CD8-positive, alpha-beta memory T cell (primary cell): ENCODE results near the gene AP1M2. TPM values are rescaled to one million over a fixed set of nuclear protein-coding genes. Genes with fewer than 3 reads are reported as not detected.

Experiments used
- CTCF ChIA-PET: fragments of 350-600 bp; sonication (Branson Sonifier 250); formaldehyde crosslinking; loops from one replicate; lab custom pipeline; 2021; ENCODE audit warnings: antibody characterized with exemption; lab: Charles Lee
- POLR2A ChIA-PET: fragments of 350-600 bp; sonication (Branson Sonifier 250); formaldehyde crosslinking; loops from one replicate; lab custom pipeline; 2021; ENCODE audit warnings: antibody characterized with exemption; lab: Charles Lee
- DNase-seq, 5 donors: peaks; one replicate each; pipeline versions ENCODE4 v3.0.0 to v3.0.0-alpha.2; 2020 to 2022; ENCODE audit warnings: mixed read lengths in 1 of 5
- H3K27ac ChIP-seq: one replicate; pipeline ENCODE4 v1.7.0; 2013; ENCODE audit warnings: low read depth, mild to moderate bottlenecking, low read length, moderate library complexity
- H3K27me3 ChIP-seq: 2 replicates; pipeline ENCODE4 v1.7.0; 2013; ENCODE audit warnings: low read length, mild to moderate bottlenecking; ENCODE audit not compliant: insufficient read depth, poor library complexity, severe bottlenecking
- H3K36me3 ChIP-seq: 2 replicates; pipeline ENCODE4 v1.7.0; 2013; ENCODE audit warnings: mild to moderate bottlenecking, low read length, moderate library complexity; ENCODE audit not compliant: insufficient read depth
- H3K4me1 ChIP-seq: 2 replicates; pipeline ENCODE4 v1.7.0; 2013; ENCODE audit warnings: mild to moderate bottlenecking, low read length, moderate library complexity; ENCODE audit not compliant: insufficient read depth
- H3K4me3 ChIP-seq: 2 replicates; pipeline ENCODE4 v1.7.0; 2013; ENCODE audit warnings: mild to moderate bottlenecking, low read length
- H3K9me3 ChIP-seq: 2 replicates; pipeline ENCODE4 v1.7.0; 2013; ENCODE audit warnings: mild to moderate bottlenecking, low read length
- H3K27ac Mint-ChIP-seq, 8 donors: one replicate each; pipeline ENCODE4 v1.8.0; 2020 to 2021; ENCODE audit warnings: mixed read lengths in 8 of 8, mild to moderate bottlenecking in 6 of 8, inconsistent platforms in 3 of 8, moderate library complexity in 3 of 8
- H3K27me3 Mint-ChIP-seq, 2 donors: one replicate each; pipeline ENCODE4 v1.8.0; 2020 to 2021; ENCODE audit warnings: mixed read lengths in 2 of 2, mild to moderate bottlenecking in 1 of 2, moderate library complexity in 1 of 2
- H3K36me3 Mint-ChIP-seq, 3 donors: one replicate each; pipeline ENCODE4 v1.8.0; 2020 to 2021; ENCODE audit warnings: mixed read lengths in 3 of 3, inconsistent platforms in 1 of 3, mild to moderate bottlenecking in 1 of 3
- H3K4me1 Mint-ChIP-seq, 3 donors: one replicate each; pipeline ENCODE4 v1.8.0; 2020 to 2021; ENCODE audit warnings: mixed read lengths in 3 of 3, inconsistent platforms in 1 of 3, mild to moderate bottlenecking in 1 of 3
- H3K4me3 Mint-ChIP-seq, 7 donors: one replicate each; pipeline ENCODE4 v1.8.0; 2020 to 2021; ENCODE audit warnings: mixed read lengths in 7 of 7, mild to moderate bottlenecking in 6 of 7, moderate library complexity in 4 of 7, inconsistent platforms in 2 of 7
- H3K9me3 Mint-ChIP-seq, 5 donors: one replicate each; pipeline ENCODE4 v1.8.0; 2020 to 2022; ENCODE audit warnings: mixed read lengths in 5 of 5, mild to moderate bottlenecking in 3 of 5, moderate library complexity in 2 of 5, inconsistent platforms in 1 of 5
- polyA plus RNA-seq: library from polyadenylated mRNA; unstranded; fragments of 300-500 nt; fragmentation: Illumina TruSeq; gene quantifications from one replicate; pipeline ENCODE4 v1.2.3, GENCODE V29; 2021
- total RNA-seq, 2 experiments: library from RNA; stranded (reverse); gene quantifications; one replicate each; pipeline ENCODE4 v1.2.3, GENCODE V29; 2021

Gene AP1M2
- total and polyA plus RNA-seq, 3 experiments from 2014 or later, result not detected

GRCh38 chr19:10562609-10563008, 24.5 kb downstream of the AP1M2 start:
- Mint-ChIP-seq H3K27ac (peak overlapping the region in 3 of 8 donors; percentile 4 to 87 (median 72)), H3K27me3 (peaks cover 0 to 7% of the 10 kb centered on the region in 2 donors), H3K4me1 (peaks cover 28 to 49% (median 31%) of the 10 kb centered on the region in 3 donors), H3K36me3 (peaks cover 4 to 64% (median 14%) of the 10 kb centered on the region in 3 donors), H3K9me3 (no peaks in the 10 kb centered on the region), H3K4me3 (no peak overlapping the region)
- no peaks in the 10 kb centered on the region for H3K27me3 ChIP-seq
- no peak for DNase-seq
- no peaks in the 10 kb centered on the region for H3K9me3 ChIP-seq
- no peak overlapping the region for H3K4me3 ChIP-seq
- no peak overlapping the region for H3K27ac ChIP-seq
- CTCF ChIA-PET, result interaction anchor here (1.2 to 3.1 kb wide), 4 partner anchors 9 to 21 kb away, joined by 3 to 15 read pairs (median 6); no protein-coding TSS in a partner anchor
- H3K36me3 ChIP-seq, result peaks cover 39% of the 10 kb centered on the region
- POLR2A ChIA-PET, result interaction anchor here (1.6 kb wide), 1 partner anchor 8 kb away, joined by 5 read pairs; no protein-coding TSS in a partner anchor
- H3K4me1 ChIP-seq, result peaks cover 27% of the 10 kb centered on the region

- Histone ChIP-seq H3K36me3 (peaks cover 52% of the 10 kb centered on the region), H3K4me1 (peaks cover 24% of the 10 kb centered on the region), H3K27me3 (no peaks in the 10 kb centered on the region), H3K4me3 (no peak overlapping the region), H3K9me3 (no peaks in the 10 kb centered on the region), H3K27ac (no peak overlapping the region)
- Mint-ChIP-seq H3K4me3 (no peak overlapping the region), H3K36me3 (peaks cover 4 to 67% (median 11%) of the 10 kb centered on the region in 3 donors), H3K27me3 (no peaks in the 10 kb centered on the region), H3K27ac (peak overlapping the region in 3 of 8 donors; percentile 23 to 47 (median 43)), H3K4me1 (peaks cover 21 to 38% (median 25%) of the 10 kb centered on the region in 3 donors), H3K9me3 (no peaks in the 10 kb centered on the region)
- ChIA-PET CTCF (no interaction called here), POLR2A (no interaction called here)
- DNase-seq, result no peak
These were observed 27.0 kb downstream of the AP1M2 start for GRCh38 chr19:10560154-10560553.

GRCh38 chr19:10557603-10558197, 29.4 kb downstream of the AP1M2 start:
- ChIA-PET CTCF (interaction anchor here (0.9 to 1.3 kb wide), 2 partner anchors 50 to 299 kb away, joined by 3 to 4 read pairs; no protein-coding TSS in a partner anchor), POLR2A (interaction anchor here (0.7 kb wide), 1 partner anchor 539 kb away, joined by 3 read pairs; no protein-coding TSS in a partner anchor)
- DNase-seq, result no peak
- H3K36me3 Mint-ChIP-seq, result peaks cover 4 to 84% (median 11%) of the 10 kb centered on the region in 3 donors
- H3K27ac Mint-ChIP-seq, result peak overlapping the region in 5 of 8 donors; percentile 24 to 88 (median 44)
- H3K27me3 Mint-ChIP-seq, result no peaks in the 10 kb centered on the region
- H3K36me3 ChIP-seq, result peaks cover 62% of the 10 kb centered on the region
- H3K27me3 ChIP-seq, result no peaks in the 10 kb centered on the region
- H3K9me3 ChIP-seq, result no peaks in the 10 kb centered on the region
- H3K4me1 Mint-ChIP-seq, result peaks cover 36 to 53% (median 40%) of the 10 kb centered on the region in 3 donors
- H3K27ac ChIP-seq, result no peak overlapping the region
- H3K9me3 Mint-ChIP-seq, result no peaks in the 10 kb centered on the region
- H3K4me3 Mint-ChIP-seq, result no peak overlapping the region
- H3K4me1 ChIP-seq, result peaks cover 37% of the 10 kb centered on the region
- H3K4me3 ChIP-seq, result no peak overlapping the region

- H3K27me3 ChIP-seq, result no peaks in the 10 kb centered on the region
- Mint-ChIP-seq H3K36me3 (peaks cover 4 to 82% (median 11%) of the 10 kb centered on the region in 3 donors), H3K9me3 (no peaks in the 10 kb centered on the region), H3K27me3 (no peaks in the 10 kb centered on the region), H3K4me1 (peaks cover 43 to 62% (median 54%) of the 10 kb centered on the region in 3 donors), H3K27ac (peak overlapping the region; percentile 42 to 85 (median 67)), H3K4me3 (peak overlapping the region in 1 of 7 donors; percentile 8)
- no peaks in the 10 kb centered on the region for H3K9me3 ChIP-seq
- H3K36me3 ChIP-seq, result peaks cover 65% of the 10 kb centered on the region
- no peak for DNase-seq
- no peak overlapping the region for H3K4me3 ChIP-seq
- H3K27ac ChIP-seq, result no peak overlapping the region
- peaks cover 56% of the 10 kb centered on the region for H3K4me1 ChIP-seq
- ChIA-PET CTCF (interaction anchor here (1.7 to 7.0 kb wide), 3 partner anchors 14 to 89 kb away, joined by 4 to 63 read pairs (median 11); partner anchors contain the start of genes CDKN2D and KRI1), POLR2A (interaction anchor here (0.9 to 3.7 kb wide), 2 partner anchors 10 to 13 kb away, joined by 3 to 27 read pairs; partner anchors contain the start of genes CDKN2D and KRI1)
These were observed 31.5 kb downstream of the AP1M2 start for GRCh38 chr19:10555610-10555973.

- Histone ChIP-seq H3K4me3 (no peak overlapping the region), H3K27ac (no peak overlapping the region), H3K9me3 (no peaks in the 10 kb centered on the region), H3K4me1 (peaks cover 56% of the 10 kb centered on the region), H3K27me3 (no peaks in the 10 kb centered on the region), H3K36me3 (peaks cover 65% of the 10 kb centered on the region)
- H3K9me3 Mint-ChIP-seq, result no peaks in the 10 kb centered on the region
- peak overlapping the region; percentile 89 to 98 (median 95) for H3K27ac Mint-ChIP-seq
- peak overlapping the region in 6 of 7 donors; percentile 59 to 84 (median 76) for H3K4me3 Mint-ChIP-seq
- no peak for DNase-seq
- ChIA-PET POLR2A (interaction anchor here (1.3 to 3.7 kb wide), 3 partner anchors 8 to 13 kb away, joined by 5 to 27 read pairs (median 14); partner anchors contain the start of gene KRI1), CTCF (interaction anchor here (0.8 to 7.0 kb wide), 8 partner anchors 13 to 107 kb away, joined by 3 to 63 read pairs (median 8); partner anchors contain the start of genes CDKN2D, KRI1 and S1PR5)
- peaks cover 0 to 82% (median 8%) of the 10 kb centered on the region in 3 donors for H3K36me3 Mint-ChIP-seq
- peaks cover 43 to 67% (median 58%) of the 10 kb centered on the region in 3 donors for H3K4me1 Mint-ChIP-seq
- H3K27me3 Mint-ChIP-seq, result no peaks in the 10 kb centered on the region
These were observed 32.1 kb downstream of the AP1M2 start for GRCh38 chr19:10554760-10555609.

GRCh38 chr19:10553943-10554381, 33.1 kb downstream of the AP1M2 start:
- CTCF ChIA-PET, result interaction anchor here (0.8 to 7.0 kb wide), 12 partner anchors 9 to 138 kb away, joined by 3 to 63 read pairs (median 6); partner anchors contain the start of genes CDKN2D, KRI1 and S1PR5
- Histone ChIP-seq H3K27me3 (no peaks in the 10 kb centered on the region), H3K4me3 (no peak overlapping the region), H3K27ac (no peak overlapping the region), H3K4me1 (peaks cover 56% of the 10 kb centered on the region), H3K9me3 (no peaks in the 10 kb centered on the region), H3K36me3 (peaks cover 62% of the 10 kb centered on the region)
- peaks cover 0 to 82% (median 8%) of the 10 kb centered on the region in 3 donors for H3K36me3 Mint-ChIP-seq
- H3K27me3 Mint-ChIP-seq, result no peaks in the 10 kb centered on the region
- no peaks in the 10 kb centered on the region for H3K9me3 Mint-ChIP-seq
- peaks cover 43 to 64% (median 58%) of the 10 kb centered on the region in 3 donors for H3K4me1 Mint-ChIP-seq
- DNase-seq, result peak; percentile 54 to 84 (median 81)
- POLR2A ChIA-PET, result interaction anchor here (0.6 to 4.0 kb wide), 8 partner anchors 9 to 206 kb away, joined by 3 to 27 read pairs (median 4); partner anchors contain the start of genes CDKN2D, KEAP1, KRI1 and S1PR5
- peak overlapping the region; percentile 89 to 98 (median 95) for H3K27ac Mint-ChIP-seq
- peak overlapping the region; percentile 58 to 84 (median 76) for H3K4me3 Mint-ChIP-seq

GRCh38 chr19:10553087-10553667, 33.9 kb downstream of the AP1M2 start:
- Mint-ChIP-seq H3K4me1 (peaks cover 43 to 64% (median 56%) of the 10 kb centered on the region in 3 donors), H3K4me3 (peak overlapping the region in 6 of 7 donors; percentile 69 to 84 (median 76))
- H3K4me1 ChIP-seq, result peaks cover 56% of the 10 kb centered on the region

More at GRCh38 chr19:10553087-10553667, 33.9 kb downstream of the AP1M2 start:
- H3K27ac ChIP-seq, result no peak overlapping the region
- Mint-ChIP-seq H3K9me3 (no peaks in the 10 kb centered on the region), H3K27ac (peak overlapping the region; percentile 89 to 98 (median 95)), H3K36me3 (peaks cover 0 to 82% (median 6%) of the 10 kb centered on the region in 3 donors), H3K27me3 (no peaks in the 10 kb centered on the region)
- no peak overlapping the region for H3K4me3 ChIP-seq
- ChIA-PET POLR2A (interaction anchor here (1.1 to 4.0 kb wide), 6 partner anchors 11 to 207 kb away, joined by 3 to 27 read pairs (median 9); partner anchors contain the start of genes CDKN2D, KRI1 and S1PR5), CTCF (interaction anchor here (0.8 to 7.0 kb wide), 11 partner anchors 10 to 91 kb away, joined by 3 to 63 read pairs (median 7); partner anchors contain the start of genes CDKN2D, KEAP1 and KRI1)
- H3K27me3 ChIP-seq, result no peaks in the 10 kb centered on the region
- H3K36me3 ChIP-seq, result peaks cover 64% of the 10 kb centered on the region
- no peak for DNase-seq
- no peaks in the 10 kb centered on the region for H3K9me3 ChIP-seq
